ENCODE results near the gene ADORA3.

GRCh38 chr1:111506561-111506960 is 3.1 kb upstream of the ADORA3 start:
- TF ChIP-seq GTF2F1 (IDR thresholded peaks at IDR 0.05; ENCODE audit: borderline replicate concordance, low read depth, low read length) (no peak), SAP30 (IDR thresholded peaks at IDR 0.05; ENCODE audit: insufficient read depth, insufficient replicate concordance, low read length) (no peak), CTCF (IDR thresholded peaks at IDR 0.05; ENCODE audit: control extremely low read depth in 1 of 3, insufficient read depth in 1 of 3, low read depth in 1 of 3, low read length in 3 of 3) (no peak), RBBP5 (IDR thresholded peaks at IDR 0.05; ENCODE audit: borderline replicate concordance, low read depth, low read length) (no peak), RNF2 (IDR thresholded peaks at IDR 0.05; ENCODE audit: borderline replicate concordance, low read depth, low read length, missing control alignments, poor library complexity, severe bottlenecking) (no peak), USF2 (IDR thresholded peaks at IDR 0.05; ENCODE audit: low read length) (no peak), EP300 (IDR thresholded peaks at IDR 0.05; ENCODE audit: borderline replicate concordance in 1 of 2, low read depth in 2 of 2, low read length in 2 of 2) (no peak), POLR2A (IDR thresholded peaks at IDR 0.05; ENCODE audit: control extremely low read depth in 1 of 2, low read depth in 2 of 2, low read length in 2 of 2) (no peak), POLR2AphosphoS5 (IDR thresholded peaks at IDR 0.05; ENCODE audit: low read depth, low read length) (no peak), CHD2 (IDR thresholded peaks at IDR 0.05; ENCODE audit: low read length) (no peak)

Measured in H1 (cell line).